IMR-90 (cell line): ENCODE results near the gene SCFD2.

Source experiments
- CHD1 ChIP-seq: IDR thresholded peaks from 2 replicates; pipeline ENCODE4 v1.6.1; 2012; ENCODE audit warnings: low read depth, low read length, improper control_type of control experiment
- ELK1 ChIP-seq: fragments of 150-350 bp; IDR thresholded peaks from 2 replicates; pipeline ENCODE4 v1.6.1; 2016; ENCODE audit warnings: low read depth, mild to moderate bottlenecking, low read length, moderate library complexity, borderline replicate concordance
- MAFK ChIP-seq: IDR thresholded peaks from 2 replicates; pipeline ENCODE4 v1.6.1; 2012; ENCODE audit warnings: low read depth, low read length, improper control_type of control experiment
- MAZ ChIP-seq: IDR thresholded peaks from 2 replicates; pipeline ENCODE4 v1.6.1; 2012; ENCODE audit warnings: low read depth, mild to moderate bottlenecking, low read length, improper control_type of control experiment, moderate library complexity, borderline replicate concordance
- NFE2L2 ChIP-seq: fragments of 150-350 bp; IDR thresholded peaks from 2 replicates; pipeline ENCODE4 v1.6.1; 2016; ENCODE audit warnings: low read depth, mild to moderate bottlenecking, low read length
- POLR2A ChIP-seq: IDR thresholded peaks from 2 replicates; pipeline ENCODE4 v1.6.1; 2012; ENCODE audit warnings: mild to moderate bottlenecking, low read depth, low read length
- RAD21 ChIP-seq: IDR thresholded peaks from 2 replicates; pipeline ENCODE4 v1.6.1; 2012; ENCODE audit warnings: low read length, improper control_type of control experiment
- RFX5 ChIP-seq: IDR thresholded peaks from 2 replicates; pipeline ENCODE4 v1.8.0; 2012; ENCODE audit warnings: low read depth, mild to moderate bottlenecking, low read length, moderate library complexity
- TF ChIP-seq, protein P1 (sequence below): conservative IDR thresholded peaks from 2 replicates; pipeline ENCODE4 v1.5.1; 2012; ENCODE audit warnings: mild to moderate bottlenecking, low read depth, low read length, improper control_type of control experiment

GRCh38 chr4:52824603-52825459 lies 541.0 kb downstream of the SCFD2 start:
- TF ChIP-seq NFE2L2, result no peak
- no peak for TF ChIP-seq MAFK
- TF ChIP-seq POLR2A, result no peak
- no peak for TF ChIP-seq CHD1
- TF ChIP-seq RFX5, result no peak
- TF ChIP-seq, protein P1, sequence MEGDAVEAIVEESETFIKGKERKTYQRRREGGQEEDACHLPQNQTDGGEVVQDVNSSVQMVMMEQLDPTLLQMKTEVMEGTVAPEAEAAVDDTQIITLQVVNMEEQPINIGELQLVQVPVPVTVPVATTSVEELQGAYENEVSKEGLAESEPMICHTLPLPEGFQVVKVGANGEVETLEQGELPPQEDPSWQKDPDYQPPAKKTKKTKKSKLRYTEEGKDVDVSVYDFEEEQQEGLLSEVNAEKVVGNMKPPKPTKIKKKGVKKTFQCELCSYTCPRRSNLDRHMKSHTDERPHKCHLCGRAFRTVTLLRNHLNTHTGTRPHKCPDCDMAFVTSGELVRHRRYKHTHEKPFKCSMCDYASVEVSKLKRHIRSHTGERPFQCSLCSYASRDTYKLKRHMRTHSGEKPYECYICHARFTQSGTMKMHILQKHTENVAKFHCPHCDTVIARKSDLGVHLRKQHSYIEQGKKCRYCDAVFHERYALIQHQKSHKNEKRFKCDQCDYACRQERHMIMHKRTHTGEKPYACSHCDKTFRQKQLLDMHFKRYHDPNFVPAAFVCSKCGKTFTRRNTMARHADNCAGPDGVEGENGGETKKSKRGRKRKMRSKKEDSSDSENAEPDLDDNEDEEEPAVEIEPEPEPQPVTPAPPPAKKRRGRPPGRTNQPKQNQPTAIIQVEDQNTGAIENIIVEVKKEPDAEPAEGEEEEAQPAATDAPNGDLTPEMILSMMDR, result no peak
- no peak for TF ChIP-seq MAZ
- TF ChIP-seq ELK1, result no peak
- no peak for TF ChIP-seq RAD21
